Measurements from ENCODE around the gene LINC01488. TPM values are rescaled to one million over a fixed set of nuclear protein-coding genes. Genes with fewer than 3 reads are reported as not detected.

LINC01488 gene
- total and polyA plus RNA-seq, 10 of the 15 experiments (the other 5 are each of a cell fraction or from before 2014, with no cell fraction given) = not detected

DNA sequence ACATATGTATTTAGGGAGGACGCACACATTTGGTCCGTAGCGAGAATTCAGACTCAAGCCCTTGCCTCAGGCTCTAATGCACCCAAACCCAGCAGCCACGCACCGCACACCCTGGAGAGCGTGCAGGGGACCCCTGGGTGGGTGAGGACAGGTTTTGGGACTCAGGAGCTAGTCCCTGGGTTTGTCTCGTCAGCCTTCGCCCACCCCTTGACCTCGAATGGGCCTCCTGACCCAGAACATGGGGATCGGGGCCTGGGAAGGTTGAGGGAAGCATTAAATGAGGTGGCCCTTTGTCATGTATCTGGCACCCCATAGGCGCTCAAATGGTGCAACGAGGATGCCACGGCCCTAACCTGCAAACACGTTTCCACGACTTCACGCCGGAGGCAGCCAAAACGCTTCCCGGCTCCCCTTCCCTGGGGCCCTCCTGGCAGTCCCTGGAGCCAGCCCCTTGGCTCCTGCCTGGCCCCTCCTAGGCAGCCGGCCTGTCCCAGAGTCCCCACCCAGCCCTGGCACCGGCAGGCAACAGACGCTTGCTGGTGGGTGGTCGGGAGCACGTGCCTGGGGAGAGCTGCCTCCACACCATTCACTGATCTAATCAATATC is 5.5 kb upstream of the LINC01488 start:
- TF ChIP-seq BACH1 (IDR thresholded peaks at IDR 0.05; ENCODE audit: borderline replicate concordance) = no peak
- TF ChIP-seq, protein P1, sequence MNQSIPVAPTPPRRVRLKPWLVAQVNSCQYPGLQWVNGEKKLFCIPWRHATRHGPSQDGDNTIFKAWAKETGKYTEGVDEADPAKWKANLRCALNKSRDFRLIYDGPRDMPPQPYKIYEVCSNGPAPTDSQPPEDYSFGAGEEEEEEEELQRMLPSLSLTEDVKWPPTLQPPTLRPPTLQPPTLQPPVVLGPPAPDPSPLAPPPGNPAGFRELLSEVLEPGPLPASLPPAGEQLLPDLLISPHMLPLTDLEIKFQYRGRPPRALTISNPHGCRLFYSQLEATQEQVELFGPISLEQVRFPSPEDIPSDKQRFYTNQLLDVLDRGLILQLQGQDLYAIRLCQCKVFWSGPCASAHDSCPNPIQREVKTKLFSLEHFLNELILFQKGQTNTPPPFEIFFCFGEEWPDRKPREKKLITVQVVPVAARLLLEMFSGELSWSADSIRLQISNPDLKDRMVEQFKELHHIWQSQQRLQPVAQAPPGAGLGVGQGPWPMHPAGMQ (IDR thresholded peaks at IDR 0.05; ENCODE audit: borderline replicate concordance) = no peak
- no peak for TF ChIP-seq FOXM1 (IDR thresholded peaks at IDR 0.05; ENCODE audit: low read depth, low read length)
- TF ChIP-seq, protein P2, sequence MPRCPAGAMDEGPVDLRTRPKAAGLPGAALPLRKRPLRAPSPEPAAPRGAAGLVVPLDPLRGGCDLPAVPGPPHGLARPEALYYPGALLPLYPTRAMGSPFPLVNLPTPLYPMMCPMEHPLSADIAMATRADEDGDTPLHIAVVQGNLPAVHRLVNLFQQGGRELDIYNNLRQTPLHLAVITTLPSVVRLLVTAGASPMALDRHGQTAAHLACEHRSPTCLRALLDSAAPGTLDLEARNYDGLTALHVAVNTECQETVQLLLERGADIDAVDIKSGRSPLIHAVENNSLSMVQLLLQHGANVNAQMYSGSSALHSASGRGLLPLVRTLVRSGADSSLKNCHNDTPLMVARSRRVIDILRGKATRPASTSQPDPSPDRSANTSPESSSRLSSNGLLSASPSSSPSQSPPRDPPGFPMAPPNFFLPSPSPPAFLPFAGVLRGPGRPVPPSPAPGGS (IDR thresholded peaks at IDR 0.05; ENCODE audit: borderline replicate concordance, insufficient read depth, low read depth, low read length, poor library complexity, severe bottlenecking) = no peak
- no peak for TF ChIP-seq CHD4 (IDR thresholded peaks at IDR 0.05)
- TF ChIP-seq WRNIP1 (IDR thresholded peaks at IDR 0.05; ENCODE audit: borderline replicate concordance, low read depth, low read length) = no peak
- TF ChIP-seq FOXK2 (IDR thresholded peaks at IDR 0.05) = no peak
- no peak for TF ChIP-seq SMC3 (IDR thresholded peaks at IDR 0.05; ENCODE audit: borderline replicate concordance, low read length)
- no peak for TF ChIP-seq IKZF2 (IDR thresholded peaks at IDR 0.05)
- TF ChIP-seq, protein P3, sequence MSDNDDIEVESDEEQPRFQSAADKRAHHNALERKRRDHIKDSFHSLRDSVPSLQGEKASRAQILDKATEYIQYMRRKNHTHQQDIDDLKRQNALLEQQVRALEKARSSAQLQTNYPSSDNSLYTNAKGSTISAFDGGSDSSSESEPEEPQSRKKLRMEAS (IDR thresholded peaks at IDR 0.05; ENCODE audit: low read depth, low read length) = no peak
- no peak for TF ChIP-seq ETV6 (conservative IDR thresholded peaks at IDR 0.05 in 1 of 2, IDR thresholded peaks at IDR 0.05 in 1 of 2; ENCODE audit: borderline replicate concordance in 1 of 2, low read depth in 1 of 2)
- no peak for TF ChIP-seq SUZ12 (IDR thresholded peaks at IDR 0.05; ENCODE audit: unreplicated experiment)
- no peak for TF ChIP-seq SUPT20H (IDR thresholded peaks at IDR 0.05; ENCODE audit: borderline replicate concordance, control insufficient read depth, low read depth, low read length)
- no peak for TF ChIP-seq RCOR1 (conservative IDR thresholded peaks at IDR 0.05; ENCODE audit: low read depth, low read length)
- TF ChIP-seq ZBED1 (IDR thresholded peaks at IDR 0.05; ENCODE audit: borderline replicate concordance) = no peak
- no peak for TF ChIP-seq PML (IDR thresholded peaks at IDR 0.05; ENCODE audit: low read length)
- TF ChIP-seq CHD1 (IDR thresholded peaks at IDR 0.05; ENCODE audit: low read depth, low read length) = no peak
- POLR2A ChIA-PET = no interaction called here
- H3K4me1 ChIP-seq (ENCODE audit: control insufficient read depth, insufficient read depth, low read length) = no peaks in the 10 kb centered on the region
- CTCF ChIA-PET = no interaction called here
- intact Hi-C loops (cut with micrococcal nuclease; ENCODE audit: unreplicated experiment) = no loop called here
- peaks cover 2% of the 10 kb centered on the region; the same call in 1 of the 3 replicates for H3K9me3 ChIP-seq (replicated peaks; ENCODE audit: control insufficient read depth, insufficient read depth, low read length)
- no peak for DNase-seq (ENCODE audit: low read depth, low spot score)
- in situ Hi-C loops (cut with MboI) = no loop called here
- no peak overlapping the region for H3K9ac ChIP-seq (ENCODE audit: control insufficient read depth, insufficient read depth, low read length)
- H4K20me1 ChIP-seq (ENCODE audit: control insufficient read depth, insufficient read depth) = no peaks in the 10 kb centered on the region
- no peak for FAIRE-seq
- no peak overlapping the region for H3K4me2 ChIP-seq (ENCODE audit: control insufficient read depth, insufficient read depth)
- no peak overlapping the region for H3K27ac ChIP-seq (ENCODE audit: control insufficient read depth, insufficient read depth)
- no TSS peak for BruUV-seq (replicated peaks)
- no peaks in the 10 kb centered on the region for H3K36me3 ChIP-seq (ENCODE audit: control insufficient read depth in 2 of 2, insufficient read depth in 2 of 2, low read length in 1 of 2)
- RAD21 ChIA-PET (ENCODE audit: unreplicated experiment) = no interaction called here
- H3K27me3 ChIP-seq (replicated peaks in 1 of 2; ENCODE audit: control insufficient read depth in 2 of 2, insufficient read depth in 2 of 2, low read length in 1 of 2) = peaks cover 0 to 2% of the 10 kb centered on the region in 2 experiments; a peak in 2 of 4 replicates
- WGBS (ENCODE audit: insufficient coverage, insufficient replicate concordance, low lambda C conversion rate, missing lambda C conversion rate) = 55% methylated on average over 24 of the region's 24 CpGs
- no peak overlapping the region for H2AFZ ChIP-seq (ENCODE audit: control insufficient read depth, low read depth, low read length)
- H3K79me2 ChIP-seq (ENCODE audit: control insufficient read depth, insufficient read depth, low read length) = no peaks in the 10 kb centered on the region
- no peak for ATAC-seq
- SMC1A ChIA-PET (ENCODE audit: uncharacterized antibody, unreplicated experiment) = no interaction called here
- no peak overlapping the region for H3K4me3 ChIP-seq
